H1 (cell line): ENCODE results near the gene MAK. TPM values are rescaled to one million over a fixed set of nuclear protein-coding genes. Genes with fewer than 3 reads are reported as not detected.

Experiments
- CTCF ChIA-PET: fragments of 300-600 bp; sonication (Branson Sonifier 250); formaldehyde crosslinking; loops from one replicate; lab custom pipeline; 2021; ENCODE audit not compliant: partially characterized antibody; lab: Charles Lee
- POLR2A ChIA-PET: fragments of 300-600 bp; sonication (Branson Sonifier 250); formaldehyde crosslinking; loops from one replicate; lab custom pipeline; 2021; ENCODE audit warnings: inconsistent platforms; ENCODE audit not compliant: partially characterized antibody; lab: Charles Lee
- DNase-seq, 2 experiments: peaks; one replicate each; pipeline versions ENCODE4 v3.0.0 to v3.0.0-alpha.2; 2010 to 2022; ENCODE audit warnings: low spot score in 2 of 2, low read depth in 1 of 2, mixed read lengths in 1 of 2
- FAIRE-seq: peaks from 2 replicates; lab custom pipeline; 2011; peaks lifted over from hg19 to GRCh38; lab: Jason Lieb, UNC
- H2AFZ ChIP-seq: 2 replicates; pipeline ENCODE4 v1.8.1; 2012; ENCODE audit warnings: low read length, inconsistent platforms
- H2AK5ac ChIP-seq: 2 replicates; pipeline ENCODE4 v1.6.1; 2013; ENCODE audit warnings: low read depth, low read length
- H2BK120ac ChIP-seq: replicated peaks from 2 replicates; pipeline ENCODE3; 2013; ENCODE audit warnings: low read depth, low read length, inconsistent platforms
- H2BK12ac ChIP-seq: 2 replicates; pipeline ENCODE4 v1.6.1; 2013; ENCODE audit warnings: low read depth, low read length
- H2BK15ac ChIP-seq: 2 replicates; pipeline ENCODE4 v1.6.1; 2013; ENCODE audit warnings: low read length
- H2BK20ac ChIP-seq: 2 replicates; pipeline ENCODE4 v1.6.1; 2013; ENCODE audit warnings: low read length
- H2BK5ac ChIP-seq: 2 replicates; pipeline ENCODE4 v1.6.1; 2013; ENCODE audit warnings: low read depth, low read length
- H3K14ac ChIP-seq: 2 replicates; pipeline ENCODE4 v1.6.1; 2013; ENCODE audit warnings: inconsistent platforms; ENCODE audit not compliant: insufficient read length
- H3K18ac ChIP-seq: 2 replicates; pipeline ENCODE4 v1.6.1; 2013; ENCODE audit warnings: low read length; ENCODE audit errors: extremely low read depth
- H3K23ac ChIP-seq: 2 replicates; pipeline ENCODE4 v1.6.1; 2013; ENCODE audit warnings: inconsistent platforms; ENCODE audit not compliant: insufficient read length
- H3K23me2 ChIP-seq: 2 replicates; pipeline ENCODE4 v1.6.1; 2013; ENCODE audit warnings: low read depth, low read length
- H3K27ac ChIP-seq: 2 replicates; pipeline ENCODE4 v1.6.1; 2011; ENCODE audit warnings: low read depth, low read length, inconsistent platforms
- H3K27me3 ChIP-seq, 4 experiments: replicated peaks in 1 of 4; 1 replicate in 1 of 4; 2 replicates in 3 of 4; pipeline versions ENCODE4 v1.6.1 to v1.8.1; 2011 to 2013; ENCODE audit warnings: low read length in 3 of 4, mild to moderate bottlenecking in 3 of 4, inconsistent platforms in 2 of 4, mixed read lengths in 2 of 4, moderate library complexity in 1 of 4; ENCODE audit not compliant: control insufficient read depth in 3 of 4, insufficient read depth in 3 of 4; ENCODE audit errors: extremely low read depth in 1 of 4
- H3K36me3 ChIP-seq, 4 experiments: 2 replicates each; pipeline versions ENCODE4 v1.6.1 to v1.8.1; 2011 to 2013; ENCODE audit warnings: mild to moderate bottlenecking in 4 of 4, low read length in 3 of 4, moderate library complexity in 2 of 4, control low read depth in 1 of 4, inconsistent platforms in 1 of 4; ENCODE audit not compliant: insufficient read depth in 4 of 4, control insufficient read depth in 2 of 4
- H3K4ac ChIP-seq: replicated peaks from 2 replicates; pipeline ENCODE3; 2013; ENCODE audit warnings: low read length, low read depth, mixed read lengths, inconsistent platforms; ENCODE audit not compliant: insufficient read length
- H3K4me1 ChIP-seq, 4 experiments: replicated peaks in 1 of 4; 1 replicate in 1 of 4; 2 replicates in 3 of 4; pipeline versions ENCODE4 v1.6.1 to v1.8.1; 2011 to 2013; ENCODE audit warnings: low read length in 3 of 4, inconsistent platforms in 2 of 4, mixed read lengths in 1 of 4; ENCODE audit not compliant: insufficient read depth in 4 of 4, control insufficient read depth in 3 of 4
- H3K4me2 ChIP-seq, 2 experiments: 2 replicates each; pipeline versions ENCODE4 v1.6.1 to v1.8.1; 2011 to 2013; ENCODE audit warnings: low read depth in 2 of 2, low read length in 2 of 2, control low read depth in 1 of 2, inconsistent platforms in 1 of 2, mild to moderate bottlenecking in 1 of 2; ENCODE audit not compliant: insufficient read depth in 1 of 2
- H3K4me3 ChIP-seq, 4 experiments: fragments of 200-600, 300-600 bp in 1 of 4; sonication (generic), shearing (Covaris generic), sonication (Bioruptor Twin) in 1 of 4; 2 replicates each; pipeline versions ENCODE4 v1.5.1 to v1.8.1; 2011 to 2016; ENCODE audit warnings: low read length in 4 of 4, low read depth in 3 of 4, control low read depth in 2 of 4, inconsistent platforms in 2 of 4, mild to moderate bottlenecking in 2 of 4, mixed read lengths in 1 of 4, moderate library complexity in 1 of 4; ENCODE audit not compliant: insufficient read depth in 2 of 4; ENCODE audit errors: extremely low read depth in 1 of 4
- H3K56ac ChIP-seq: replicated peaks from 2 replicates; pipeline ENCODE3; 2013; ENCODE audit warnings: low read depth, mild to moderate bottlenecking, mixed read lengths, low read length, inconsistent platforms; ENCODE audit not compliant: insufficient read length
- H3K79me1 ChIP-seq: 2 replicates; pipeline ENCODE4 v1.6.1; 2013; ENCODE audit warnings: low read depth, low read length, control low read depth
- H3K79me2 ChIP-seq, 2 experiments: 2 replicates each; pipeline versions ENCODE4 v1.6.1 to v1.8.1; 2012 to 2013; ENCODE audit warnings: low read length in 2 of 2, mild to moderate bottlenecking in 2 of 2, inconsistent platforms in 1 of 2; ENCODE audit not compliant: insufficient read depth in 2 of 2, control insufficient read depth in 1 of 2
- H3K9ac ChIP-seq, 4 experiments: replicated peaks in 1 of 4; 1 replicate in 1 of 4; 2 replicates in 3 of 4; pipeline versions ENCODE4 v1.6.1 to v1.8.1; 2011 to 2013; ENCODE audit warnings: low read depth in 3 of 4, low read length in 3 of 4, control low read depth in 2 of 4, mild to moderate bottlenecking in 2 of 4, moderate library complexity in 2 of 4, inconsistent platforms in 1 of 4; ENCODE audit errors: extremely low read depth in 1 of 4
- H3K9me3 ChIP-seq, 2 experiments: 2 replicates each; pipeline versions ENCODE4 v1.6.1 to v1.8.1; 2012 to 2013; ENCODE audit warnings: mild to moderate bottlenecking in 2 of 2, moderate library complexity in 2 of 2, control low read depth in 1 of 2, inconsistent platforms in 1 of 2, low read depth in 1 of 2, low read length in 1 of 2, mixed read lengths in 1 of 2; ENCODE audit not compliant: insufficient read depth in 2 of 2
- H4K20me1 ChIP-seq, 2 experiments: replicated peaks in 1 of 2; 2 replicates each; pipeline versions ENCODE3 to v1.8.1; 2011 to 2013; ENCODE audit warnings: inconsistent platforms in 2 of 2, low read length in 2 of 2, mild to moderate bottlenecking in 1 of 2; ENCODE audit not compliant: insufficient read depth in 2 of 2, control insufficient read depth in 1 of 2
- H4K5ac ChIP-seq: 2 replicates; pipeline ENCODE4 v1.6.1; 2013; ENCODE audit warnings: low read length, low read depth, mixed read lengths, inconsistent platforms; ENCODE audit not compliant: insufficient read length
- H4K8ac ChIP-seq: 2 replicates; pipeline ENCODE4 v1.8.0; 2013; ENCODE audit warnings: mild to moderate bottlenecking, moderate library complexity, low read length, inconsistent platforms; ENCODE audit not compliant: insufficient read depth; ENCODE audit errors: extremely low read depth
- H4K91ac ChIP-seq: replicated peaks from 2 replicates; pipeline ENCODE3; 2013; ENCODE audit warnings: low read length, mixed read lengths, inconsistent platforms; ENCODE audit not compliant: insufficient read length
- CREB1 ChIP-seq: IDR thresholded peaks from 2 replicates; pipeline ENCODE4 v1.6.1; 2012; ENCODE audit warnings: inconsistent platforms
- POLR2AphosphoS5 ChIP-seq: IDR thresholded peaks from 2 replicates; pipeline ENCODE4 v1.6.1; 2011; ENCODE audit warnings: low read depth, low read length
- RNF2 ChIP-seq: fragments of 200-900, 300-1000 bp; sonication (generic); IDR thresholded peaks from 2 replicates; pipeline ENCODE4 v1.7.1; 2016; ENCODE audit warnings: borderline replicate concordance, low read depth, mild to moderate bottlenecking, antibody characterized with exemption, low read length; ENCODE audit not compliant: poor library complexity, severe bottlenecking; ENCODE audit errors: missing control alignments
- SAP30 ChIP-seq: fragments of 300-600 bp; sonication (generic); IDR thresholded peaks from 2 replicates; pipeline ENCODE4 v1.7.1; 2012; ENCODE audit warnings: low read length, moderate library complexity, mild to moderate bottlenecking, inconsistent platforms; ENCODE audit not compliant: insufficient read depth, insufficient replicate concordance
- YY1 ChIP-seq: IDR thresholded peaks from 2 replicates; pipeline ENCODE4 v1.6.1; 2011; ENCODE audit warnings: low read depth, mild to moderate bottlenecking, low read length
- ZNF274 ChIP-seq: IDR thresholded peaks from 2 replicates; pipeline ENCODE4 v1.7.0; 2012; ENCODE audit warnings: low read length, borderline replicate concordance; ENCODE audit errors: extremely low read depth
- WGBS, 2 experiments: shearing (Covaris generic) in 1 of 2; methylation state at CpG; one replicate each; pipeline versions ENCODE4 v1.1.6 to v1.1.7; 2013 to 2015; ENCODE audit warnings: low lambda C conversion rate in 2 of 2, mixed read lengths in 2 of 2, inconsistent platforms in 1 of 2, low coverage in 1 of 2, missing lambda C conversion rate in 1 of 2; ENCODE audit not compliant: insufficient replicate concordance in 2 of 2, insufficient coverage in 1 of 2, insufficient read length in 1 of 2; ENCODE audit errors: extremely low coverage in 1 of 2, missing lambda C conversion rate in 1 of 2; 5-methylcytosine and 5-hydroxymethylcytosine counted together
- polyA plus RNA-seq, 7 experiments: library from polyadenylated mRNA; depleted of rRNA in 3 of 7; stranded (reverse) in 5 of 7; unstranded in 2 of 7; fragments of >200 nt in 5 of 7; fragments of 200-250 nt in 2 of 7; gene quantifications; 1 replicate in 5 of 7; 2 replicates in 1 of 7; 4 replicates in 1 of 7; pipeline versions ENCODE4 v1.2.1 to v1.2.3, GENCODE V29; 2011 to 2013; ENCODE audit warnings: missing spikeins in 2 of 7, mixed read lengths in 2 of 7
- total RNA-seq: library from RNA; stranded (reverse); fragmentation: NEBNext Ultra II Directional; extraction: Animal tissue kit (Norgen Biotek cat#: 25700); gene quantifications from 2 replicates; pipeline ENCODE4 v1.2.1, GENCODE V29; 2021

MAK gene
- total and polyA plus RNA-seq, 2 of the 8 experiments (the other 6 are each of a cell fraction or from before 2014, with no cell fraction given) = 0.08 to 0.37 TPM

- Histone ChIP-seq H3K4me1 (no peaks in the 10 kb centered on the region; a peak in 2 of 7 replicates), H3K79me2 (no peaks in the 10 kb centered on the region), H2BK5ac (no peak overlapping the region), H3K4me2 (no peak overlapping the region), H3K23me2 (peaks cover 7% of the 10 kb centered on the region; the same call in 1 of the 2 replicates), H3K27ac (no peak overlapping the region), H2BK120ac (no peak overlapping the region), H3K23ac (no peak overlapping the region), H4K8ac (no peak overlapping the region), H2BK15ac (no peak overlapping the region), H3K14ac (no peak overlapping the region), H3K9me3 (peaks cover 3 to 6% of the 10 kb centered on the region in 2 experiments; a peak in 1 of 4 replicates), H3K4me3 (no peak overlapping the region), H2BK20ac (no peak overlapping the region), H3K36me3 (no peaks in the 10 kb centered on the region), H2AK5ac (no peak overlapping the region), H3K9ac (no peak overlapping the region), H2BK12ac (no peak overlapping the region), H3K27me3 (peaks cover 0 to 8% (median 3%) of the 10 kb centered on the region in 4 experiments; a peak in 2 of 7 replicates), H2AFZ (no peak overlapping the region), H4K91ac (no peak overlapping the region), H3K18ac (no peak overlapping the region), H4K20me1 (no peaks in the 10 kb centered on the region), H3K79me1 (no peaks in the 10 kb centered on the region), H4K5ac (no peak overlapping the region), H3K56ac (no peak overlapping the region), H3K4ac (no peak overlapping the region)
- 90% methylated on average over 11 of the region's 11 CpGs; no CpG with 5 or more reads in 1 of the 2 experiments for whole genome bisulfite sequencing, 2 experiments
- DNase-seq = no peak
- FAIRE-seq = no peak
- TF ChIP-seq ZNF274 (no peak), SAP30 (no peak), POLR2AphosphoS5 (no peak), YY1 (no peak), CREB1 (no peak), RNF2 (no peak)
- ChIA-PET POLR2A (no interaction called here), CTCF (interaction anchor here (0.6 to 1.2 kb wide), 3 partner anchors 8 to 324 kb away, joined by 3 read pairs; no protein-coding TSS in a partner anchor)
Measured at GRCh38 chr6:10834823-10835222, 3.5 kb downstream of the MAK start.
